ENCODE measurements around the gene NDUFA6. TPM values are rescaled to one million over a fixed set of nuclear protein-coding genes. Genes with fewer than 3 reads are reported as not detected.
A peak's percentile ranks its signal among the peaks of the same experiment; 100 is the strongest.
"Not testable (repeated sequence)": the region's sequence is repeated elsewhere in the genome, so short reads cannot be mapped to it uniquely, and the experiment has no call there.

NDUFA6 gene
- total RNA-seq, 1 donor from 2014 or later = 52.6 TPM

DNA sequence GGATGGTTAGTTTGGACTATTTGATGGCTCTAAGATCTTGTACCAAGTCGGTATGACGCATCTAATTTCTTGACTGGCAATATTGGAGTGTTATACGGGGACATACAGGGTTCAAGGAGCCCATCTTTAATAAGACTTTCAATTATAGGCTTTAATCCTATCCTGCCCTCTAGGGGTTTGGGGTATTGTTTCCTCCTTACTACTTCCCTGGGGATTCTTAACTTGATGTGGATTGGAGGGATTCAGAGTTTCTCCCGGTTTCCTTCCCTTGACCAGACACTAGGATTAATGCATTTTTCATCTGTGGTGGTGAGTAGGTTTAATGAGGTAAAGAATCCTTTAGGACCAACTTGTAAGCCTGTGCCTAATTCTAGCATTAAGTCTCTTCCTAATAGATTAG lies 21.2 kb upstream of the NDUFA6 start:
- Mint-ChIP-seq H3K27me3 (ENCODE audit: low read depth) (no peaks in the 10 kb centered on the region), H3K27ac (no peak overlapping the region), H3K4me1 (no peaks in the 10 kb centered on the region), H3K36me3 (peaks cover 29% of the 10 kb centered on the region), H3K4me3 (no peak overlapping the region), H3K9me3 (peaks cover 23% of the 10 kb centered on the region)
- DNase-seq (ENCODE audit: low spot score in 2 of 2, unreplicated experiment in 2 of 2) = no peak
- TF ChIP-seq, protein P1, sequence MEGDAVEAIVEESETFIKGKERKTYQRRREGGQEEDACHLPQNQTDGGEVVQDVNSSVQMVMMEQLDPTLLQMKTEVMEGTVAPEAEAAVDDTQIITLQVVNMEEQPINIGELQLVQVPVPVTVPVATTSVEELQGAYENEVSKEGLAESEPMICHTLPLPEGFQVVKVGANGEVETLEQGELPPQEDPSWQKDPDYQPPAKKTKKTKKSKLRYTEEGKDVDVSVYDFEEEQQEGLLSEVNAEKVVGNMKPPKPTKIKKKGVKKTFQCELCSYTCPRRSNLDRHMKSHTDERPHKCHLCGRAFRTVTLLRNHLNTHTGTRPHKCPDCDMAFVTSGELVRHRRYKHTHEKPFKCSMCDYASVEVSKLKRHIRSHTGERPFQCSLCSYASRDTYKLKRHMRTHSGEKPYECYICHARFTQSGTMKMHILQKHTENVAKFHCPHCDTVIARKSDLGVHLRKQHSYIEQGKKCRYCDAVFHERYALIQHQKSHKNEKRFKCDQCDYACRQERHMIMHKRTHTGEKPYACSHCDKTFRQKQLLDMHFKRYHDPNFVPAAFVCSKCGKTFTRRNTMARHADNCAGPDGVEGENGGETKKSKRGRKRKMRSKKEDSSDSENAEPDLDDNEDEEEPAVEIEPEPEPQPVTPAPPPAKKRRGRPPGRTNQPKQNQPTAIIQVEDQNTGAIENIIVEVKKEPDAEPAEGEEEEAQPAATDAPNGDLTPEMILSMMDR (IDR thresholded peaks at IDR 0.05; ENCODE audit: unreplicated experiment) = no peak

DNA sequence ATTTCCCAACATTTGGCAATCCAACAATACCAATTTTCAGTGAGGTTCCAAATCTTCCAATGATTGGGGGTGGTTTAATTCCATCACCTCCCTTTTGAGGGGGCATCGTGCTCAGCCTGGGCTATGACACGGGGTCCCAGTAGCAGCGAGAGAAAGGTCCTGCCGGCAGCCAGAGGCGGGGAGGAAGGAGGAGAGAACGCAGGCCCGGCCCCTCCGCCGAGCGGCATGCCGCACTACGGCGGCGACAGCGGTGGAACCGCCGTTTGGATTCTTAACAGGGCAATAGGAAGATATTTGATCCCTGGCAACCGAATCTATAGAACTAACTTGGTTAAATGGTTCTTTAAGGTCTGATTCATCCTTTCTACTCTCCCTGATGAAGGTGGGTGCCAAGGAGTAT lies 18.3 kb upstream of the NDUFA6 start:
- Mint-ChIP-seq H3K4me3 (no peak overlapping the region), H3K27me3 (ENCODE audit: low read depth) (no peaks in the 10 kb centered on the region), H3K4me1 (no peaks in the 10 kb centered on the region), H3K27ac (no peak overlapping the region), H3K9me3 (peaks cover 24% of the 10 kb centered on the region), H3K36me3 (peaks cover 27% of the 10 kb centered on the region)
- no peak for DNase-seq (ENCODE audit: low spot score in 2 of 2, unreplicated experiment in 2 of 2)
- TF ChIP-seq, protein P1 (IDR thresholded peaks at IDR 0.05; ENCODE audit: unreplicated experiment) = no peak

DNA sequence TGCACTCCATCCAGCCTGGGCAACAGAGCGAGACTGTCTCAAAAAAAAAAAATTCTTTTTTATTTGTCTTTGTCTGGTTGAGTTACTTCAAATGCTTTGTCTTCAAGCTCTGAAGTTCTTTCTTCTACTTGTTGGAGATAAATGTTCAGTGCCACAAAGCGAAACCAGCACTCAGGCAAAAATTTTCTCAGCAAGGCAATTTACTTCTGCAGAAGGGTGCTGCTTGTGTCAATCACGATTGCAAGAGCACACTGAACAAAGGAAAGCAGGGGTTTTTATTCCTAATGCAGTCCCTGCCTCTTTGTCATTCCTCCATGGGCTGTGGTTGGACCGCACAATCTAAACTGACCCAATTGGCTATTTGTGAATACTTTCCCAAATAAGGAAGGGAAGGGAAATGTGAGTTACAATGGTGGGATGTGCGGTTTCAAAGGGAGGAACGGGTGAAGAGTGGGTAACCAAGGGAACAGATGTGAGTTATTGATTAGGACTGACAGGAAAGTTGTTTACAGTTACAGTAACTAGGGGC lies 13.8 kb upstream of the NDUFA6 start:
- H3K4me3 Mint-ChIP-seq; H3K27me3 Mint-ChIP-seq (ENCODE audit: low read depth); DNase-seq (ENCODE audit: low spot score in 2 of 2, unreplicated experiment in 2 of 2); H3K27ac Mint-ChIP-seq; H3K4me1 Mint-ChIP-seq: not testable (repeated sequence)
- H3K9me3 Mint-ChIP-seq = peaks cover 42% of the 10 kb centered on the region
- H3K36me3 Mint-ChIP-seq = peaks cover 47% of the 10 kb centered on the region

DNA sequence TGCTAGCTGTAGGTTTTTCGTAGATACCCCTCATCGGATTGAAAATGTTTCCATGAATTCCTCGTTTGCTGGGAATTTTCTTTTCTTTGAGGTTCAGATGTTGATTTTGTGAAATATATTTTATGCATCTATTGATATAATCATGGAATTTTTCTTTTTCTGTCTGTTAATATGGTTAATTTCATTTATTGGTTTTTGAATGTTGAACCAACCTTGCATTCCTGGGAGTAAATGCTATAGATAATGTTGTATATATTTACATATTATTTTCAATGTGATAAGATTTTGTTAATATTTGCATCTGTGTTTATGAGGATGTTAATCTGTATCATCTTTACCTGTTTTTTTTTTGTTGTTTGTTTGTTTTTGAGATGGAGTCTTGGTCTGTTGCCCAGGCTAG lies 10.6 kb upstream of the NDUFA6 start:
- H3K4me3 Mint-ChIP-seq = no peak overlapping the region
- H3K27me3 Mint-ChIP-seq (ENCODE audit: low read depth) = no peaks in the 10 kb centered on the region

DNA sequence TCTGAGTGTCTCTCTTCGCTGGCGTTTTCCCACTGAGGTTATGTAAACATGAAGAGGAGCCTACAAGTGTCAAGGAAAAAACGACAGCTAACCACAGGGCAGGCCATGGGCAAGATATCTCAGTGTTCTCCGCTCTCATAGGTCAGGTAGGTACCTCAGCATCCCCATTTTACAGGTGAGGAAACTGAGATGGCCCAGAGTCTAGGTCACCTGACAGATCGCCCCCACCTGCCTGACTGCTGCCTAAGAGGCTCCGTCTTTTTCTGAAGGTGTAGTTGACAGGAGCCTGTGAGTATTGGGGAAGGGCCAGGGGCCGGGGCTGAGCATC lies 847 bp upstream of the NDUFA6 start:
- TF ChIP-seq, protein P1 (IDR thresholded peaks at IDR 0.05; ENCODE audit: unreplicated experiment) = no peak
- Mint-ChIP-seq H3K4me1 (peaks cover 18% of the 10 kb centered on the region), H3K27ac (peak overlapping the region; percentile 99), H3K27me3 (ENCODE audit: low read depth) (no peaks in the 10 kb centered on the region), H3K9me3 (no peaks in the 10 kb centered on the region), H3K36me3 (peaks cover 28% of the 10 kb centered on the region), H3K4me3 (peak overlapping the region; percentile 98)
- DNase-seq (ENCODE audit: low spot score in 2 of 2, unreplicated experiment in 2 of 2) = no peak

More for the DNA sequence above, 10.6 kb upstream of the NDUFA6 start:
- no peak for DNase-seq (ENCODE audit: low spot score in 2 of 2, unreplicated experiment in 2 of 2)
- peaks cover 57% of the 10 kb centered on the region for H3K36me3 Mint-ChIP-seq
- no peaks in the 10 kb centered on the region for H3K4me1 Mint-ChIP-seq
- H3K27ac Mint-ChIP-seq = no peak overlapping the region
- TF ChIP-seq, protein P1 (IDR thresholded peaks at IDR 0.05; ENCODE audit: unreplicated experiment) = no peak
- peaks cover 42% of the 10 kb centered on the region for H3K9me3 Mint-ChIP-seq

DNA sequence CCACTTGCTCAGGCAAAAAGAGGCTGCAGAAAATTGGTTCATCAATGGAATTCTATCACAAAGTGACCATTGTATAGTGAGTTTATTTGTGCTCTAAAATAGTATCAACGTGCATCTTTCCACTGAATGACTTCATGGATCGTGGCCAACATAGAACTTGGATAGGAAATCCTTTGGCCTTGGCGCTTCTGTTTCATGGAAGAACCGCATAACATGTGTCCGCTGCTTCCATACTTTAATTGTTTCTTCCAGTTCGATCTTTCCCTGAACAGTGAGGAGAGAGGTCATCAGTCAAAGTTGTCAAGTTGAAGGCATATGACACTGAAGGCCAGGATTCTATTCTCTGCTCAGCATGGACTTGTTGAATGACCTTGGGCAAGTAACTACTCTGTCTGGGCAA lies 4.5 kb downstream of the NDUFA6 start:
- H3K36me3 Mint-ChIP-seq = peaks cover 48% of the 10 kb centered on the region
- H3K9me3 Mint-ChIP-seq = no peaks in the 10 kb centered on the region
- H3K27me3 Mint-ChIP-seq (ENCODE audit: low read depth) = no peaks in the 10 kb centered on the region
- DNase-seq (ENCODE audit: low spot score in 2 of 2, unreplicated experiment in 2 of 2) = no peak
- no peak overlapping the region for H3K4me3 Mint-ChIP-seq
- H3K4me1 Mint-ChIP-seq = peaks cover 17% of the 10 kb centered on the region
- H3K27ac Mint-ChIP-seq = no peak overlapping the region
- TF ChIP-seq, protein P1 (IDR thresholded peaks at IDR 0.05; ENCODE audit: unreplicated experiment) = no peak

Measured in mesothelial cell of epicardium (in vitro differentiated cells).